Muscle layer of colon (tissue), 2 donors: ENCODE data around the gene SNAPC1.

ENCODE experiments used
- H3K27ac ChIP-seq: one replicate; pipeline ENCODE4 v1.7.0; 2013; ENCODE audit warnings: low read depth, mild to moderate bottlenecking, low read length, moderate library complexity
- H3K27me3 ChIP-seq, 2 donors: one replicate each; pipeline ENCODE4 v1.7.0; 2013; ENCODE audit warnings: low read length in 2 of 2, mild to moderate bottlenecking in 2 of 2; ENCODE audit not compliant: insufficient read depth in 2 of 2, control insufficient read depth in 1 of 2
- H3K36me3 ChIP-seq: one replicate; pipeline ENCODE4 v1.7.0; 2013; ENCODE audit warnings: mild to moderate bottlenecking, low read length; ENCODE audit not compliant: insufficient read depth
- H3K4me1 ChIP-seq: one replicate; pipeline ENCODE4 v1.7.0; 2013; ENCODE audit warnings: mild to moderate bottlenecking, low read length; ENCODE audit not compliant: insufficient read depth
- H3K4me3 ChIP-seq, 2 donors: one replicate each; pipeline ENCODE4 v1.7.0; 2013; ENCODE audit warnings: low read length in 2 of 2, low read depth in 1 of 2, mild to moderate bottlenecking in 1 of 2, moderate library complexity in 1 of 2
- H3K9ac ChIP-seq: one replicate; pipeline ENCODE4 v1.7.0; 2013; ENCODE audit warnings: low read length
- H3K9me3 ChIP-seq: one replicate; pipeline ENCODE4 v1.7.0; 2013; ENCODE audit warnings: mild to moderate bottlenecking, low read length
- donor health status: abdominal sarcoma.
- donor health status: Adenocarcinoma of cecum.

Gene SNAPC1

DNA sequence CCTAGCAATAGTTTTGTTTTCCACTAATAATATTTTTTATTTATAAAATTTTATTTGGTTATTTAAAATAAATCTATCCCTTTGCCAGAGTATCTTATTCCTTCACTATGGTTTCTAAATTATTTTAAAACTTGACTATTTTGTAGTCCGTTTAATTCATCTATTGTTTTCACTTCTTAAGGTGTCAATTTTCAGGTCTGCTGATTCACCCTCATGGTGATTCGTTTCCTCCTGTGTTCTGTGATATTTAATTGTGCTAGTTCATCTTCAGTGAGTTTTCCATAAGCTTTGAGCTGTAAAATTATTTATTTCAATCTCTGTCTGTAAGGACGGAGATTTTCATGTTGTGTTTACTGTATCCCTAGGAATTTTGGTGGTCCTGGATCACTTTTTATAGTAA, 70.6 kb downstream of the SNAPC1 start:
- H3K9ac ChIP-seq: no peak overlapping the region
- no peak overlapping the region for H3K27ac ChIP-seq
- no peaks in the 10 kb centered on the region for H3K4me1 ChIP-seq
- no peaks in the 10 kb centered on the region for H3K27me3 ChIP-seq
- H3K9me3 ChIP-seq: no peaks in the 10 kb centered on the region
- H3K36me3 ChIP-seq: no peaks in the 10 kb centered on the region
- H3K4me3 ChIP-seq: no peak overlapping the region

- no peak overlapping the region for H3K9ac ChIP-seq
- no peak overlapping the region for H3K27ac ChIP-seq
- no peaks in the 10 kb centered on the region for H3K36me3 ChIP-seq
- H3K9me3 ChIP-seq: no peaks in the 10 kb centered on the region
- no peaks in the 10 kb centered on the region for H3K4me1 ChIP-seq
- H3K27me3 ChIP-seq: no peaks in the 10 kb centered on the region
- H3K4me3 ChIP-seq: no peak overlapping the region
These were observed 74.0 kb downstream of the SNAPC1 start for GRCh38 chr14:61836184-61836583.

GRCh38 chr14:61836807-61837206, 74.6 kb downstream of the SNAPC1 start:
- Histone ChIP-seq H3K27ac (no peak overlapping the region), H3K9ac (no peak overlapping the region), H3K4me1 (no peaks in the 10 kb centered on the region), H3K36me3 (no peaks in the 10 kb centered on the region), H3K27me3 (no peaks in the 10 kb centered on the region), H3K4me3 (no peak overlapping the region), H3K9me3 (no peaks in the 10 kb centered on the region)

DNA sequence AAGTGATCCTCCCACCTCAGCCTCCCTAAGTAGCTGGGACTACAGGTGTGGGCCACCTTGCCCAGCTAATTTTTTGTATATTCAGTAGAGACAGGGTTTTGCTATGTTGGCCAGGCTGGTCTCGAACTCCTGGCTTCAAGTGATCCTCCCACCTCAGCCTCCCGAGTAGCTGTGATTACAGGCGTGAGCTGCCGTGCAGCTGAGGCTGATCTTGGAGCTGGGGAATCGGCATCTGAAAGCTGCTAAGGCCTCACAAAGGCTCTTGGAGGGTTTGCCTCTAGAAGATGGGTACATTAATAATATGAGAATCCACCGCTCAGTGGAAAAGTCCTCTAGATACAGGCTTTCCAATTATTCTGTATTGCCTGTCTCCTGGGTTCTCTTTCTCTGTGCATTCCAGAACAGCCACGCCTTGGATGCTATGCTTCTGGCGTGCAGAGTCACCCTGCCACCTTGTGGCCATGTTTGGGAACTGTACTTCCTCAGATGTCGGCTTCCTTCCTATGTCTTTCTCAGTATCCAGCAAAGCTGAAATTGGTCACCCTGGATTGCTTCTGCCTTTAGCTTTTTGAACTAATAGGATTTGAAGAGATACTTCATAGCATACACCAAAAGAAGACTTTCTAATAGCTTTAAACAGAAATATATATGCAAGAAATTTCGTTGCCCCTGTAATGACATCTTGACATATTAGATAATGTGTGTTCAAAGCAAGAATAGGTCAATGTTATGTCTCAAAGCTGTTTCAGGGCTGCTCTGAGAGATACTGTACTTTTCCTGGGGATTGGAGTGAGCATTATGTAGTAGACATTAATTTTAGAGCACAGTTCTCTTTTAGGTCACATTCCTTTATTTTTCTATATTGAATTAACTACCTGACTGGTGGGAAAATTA, 75.4 kb downstream of the SNAPC1 start:
- no peak overlapping the region for H3K27ac ChIP-seq
- H3K4me3 ChIP-seq: no peak overlapping the region
- H3K9me3 ChIP-seq: no peaks in the 10 kb centered on the region
- H3K27me3 ChIP-seq: no peaks in the 10 kb centered on the region
- no peaks in the 10 kb centered on the region for H3K36me3 ChIP-seq
- H3K9ac ChIP-seq: no peak overlapping the region
- no peaks in the 10 kb centered on the region for H3K4me1 ChIP-seq

- Histone ChIP-seq H3K4me3 (no peak overlapping the region), H3K4me1 (no peaks in the 10 kb centered on the region), H3K27ac (no peak overlapping the region), H3K27me3 (no peaks in the 10 kb centered on the region), H3K9me3 (no peaks in the 10 kb centered on the region), H3K36me3 (no peaks in the 10 kb centered on the region), H3K9ac (no peak overlapping the region)
These were observed 76.5 kb downstream of the SNAPC1 start for GRCh38 chr14:61838661-61839245.

GRCh38 chr14:61839507-61839906, 77.3 kb downstream of the SNAPC1 start:
- H3K4me1 ChIP-seq: no peaks in the 10 kb centered on the region
- no peak overlapping the region for H3K4me3 ChIP-seq
- no peak overlapping the region for H3K27ac ChIP-seq
- H3K9ac ChIP-seq: no peak overlapping the region
- no peaks in the 10 kb centered on the region for H3K27me3 ChIP-seq
- no peaks in the 10 kb centered on the region for H3K36me3 ChIP-seq
- H3K9me3 ChIP-seq: no peaks in the 10 kb centered on the region

DNA sequence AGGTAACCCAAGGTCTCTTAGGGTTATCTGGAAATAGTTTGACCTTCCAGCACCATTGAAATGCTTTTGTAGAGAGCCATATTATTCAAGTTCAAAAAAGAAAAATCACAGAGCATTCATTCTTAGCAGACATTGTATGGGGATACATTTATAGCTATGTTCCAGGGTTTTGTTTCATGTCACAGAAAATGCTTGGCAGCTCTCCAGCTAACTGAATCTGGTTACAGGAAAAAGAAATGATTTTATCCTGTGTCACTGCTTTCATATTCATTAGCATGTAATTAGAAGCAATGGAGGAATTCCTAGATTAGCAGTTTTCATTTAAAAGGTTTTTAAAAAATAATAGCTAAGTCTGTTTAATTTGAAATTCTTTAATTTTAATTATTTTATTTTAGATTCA, 78.9 kb downstream of the SNAPC1 start:
- Histone ChIP-seq H3K27ac (no peak overlapping the region), H3K4me3 (no peak overlapping the region), H3K9me3 (no peaks in the 10 kb centered on the region)

More for the DNA sequence above, 78.9 kb downstream of the SNAPC1 start:
- Histone ChIP-seq H3K4me1 (no peaks in the 10 kb centered on the region), H3K27me3 (no peaks in the 10 kb centered on the region), H3K36me3 (no peaks in the 10 kb centered on the region), H3K9ac (no peak overlapping the region)
